Mesendoderm (in vitro differentiated cells): Measurements from ENCODE around the gene POLR2C.

Experiments used
- DNase-seq: peaks from one replicate; pipeline ENCODE4 v3.0.0; 2013
- H2AK5ac ChIP-seq: 2 replicates; pipeline ENCODE4 v1.6.1; 2013; ENCODE audit warnings: low read length, inconsistent platforms
- H2BK120ac ChIP-seq: 2 replicates; pipeline ENCODE4 v1.6.1; 2013; ENCODE audit warnings: low read depth, mild to moderate bottlenecking, low read length, moderate library complexity, mixed read lengths
- H2BK15ac ChIP-seq: replicated peaks from 2 replicates; pipeline ENCODE4 v1.6.1; 2013; ENCODE audit warnings: low read depth, mild to moderate bottlenecking, moderate library complexity
- H2BK5ac ChIP-seq: 2 replicates; pipeline ENCODE4 v1.6.1; 2013; ENCODE audit warnings: low read length, inconsistent platforms
- H3K18ac ChIP-seq: 2 replicates; pipeline ENCODE4 v1.6.1; 2013; ENCODE audit warnings: mild to moderate bottlenecking, low read length, mixed read lengths
- H3K23ac ChIP-seq: one replicate; pipeline ENCODE4 v1.6.1; 2013; ENCODE audit warnings: low read length
- H3K27ac ChIP-seq: 2 replicates; pipeline ENCODE4 v1.5.1; 2013; ENCODE audit warnings: low read depth, mild to moderate bottlenecking, inconsistent platforms, low read length, moderate library complexity
- H3K27me3 ChIP-seq: 2 replicates; pipeline ENCODE4 v1.6.1; 2013; ENCODE audit warnings: low read length, control low read depth, mild to moderate bottlenecking, inconsistent platforms; ENCODE audit not compliant: insufficient read depth, poor library complexity
- H3K36me3 ChIP-seq: 2 replicates; pipeline ENCODE4 v1.6.1; 2013; ENCODE audit warnings: low read length, inconsistent platforms; ENCODE audit not compliant: control insufficient read depth, insufficient read depth
- H3K4ac ChIP-seq: one replicate; pipeline ENCODE4 v1.6.1; 2013; ENCODE audit warnings: low read depth, mild to moderate bottlenecking, low read length, moderate library complexity
- H3K4me1 ChIP-seq: 2 replicates; pipeline ENCODE4 v1.6.1; 2013; ENCODE audit warnings: low read depth, low read length, inconsistent platforms; ENCODE audit not compliant: control insufficient read depth
- H3K4me2 ChIP-seq: 2 replicates; pipeline ENCODE4 v1.6.1; 2013; ENCODE audit warnings: low read length
- H3K4me3 ChIP-seq: 2 replicates; pipeline ENCODE4 v1.5.1; 2013; ENCODE audit warnings: mild to moderate bottlenecking, low read length
- H3K56ac ChIP-seq: one replicate; pipeline ENCODE4 v1.6.1; 2013; ENCODE audit warnings: low read length
- H3K79me1 ChIP-seq: 2 replicates; pipeline ENCODE4 v1.6.1; 2013; ENCODE audit warnings: low read length, inconsistent platforms
- H3K79me2 ChIP-seq: 2 replicates; pipeline ENCODE4 v1.6.1; 2013; ENCODE audit warnings: mild to moderate bottlenecking, low read length; ENCODE audit not compliant: control insufficient read depth, insufficient read depth
- H3K9ac ChIP-seq: 2 replicates; pipeline ENCODE4 v1.6.1; 2013; ENCODE audit warnings: low read length, inconsistent platforms
- H4K5ac ChIP-seq: one replicate; pipeline ENCODE4 v1.6.1; 2013; ENCODE audit warnings: low read length
- H4K8ac ChIP-seq: one replicate; pipeline ENCODE4 v1.6.1; 2013; ENCODE audit warnings: low read depth, mild to moderate bottlenecking, control low read depth, low read length, moderate library complexity
- WGBS: extraction: QIAGEN DNeasy Blood & Tissue Kit; methylation state at CpG from one replicate; pipeline ENCODE4 v1.1.7; 2013; ENCODE audit warnings: low lambda C conversion rate, missing lambda C conversion rate; ENCODE audit not compliant: insufficient coverage; ENCODE audit errors: extremely low coverage; 5-methylcytosine and 5-hydroxymethylcytosine counted together

The POLR2C gene

DNA sequence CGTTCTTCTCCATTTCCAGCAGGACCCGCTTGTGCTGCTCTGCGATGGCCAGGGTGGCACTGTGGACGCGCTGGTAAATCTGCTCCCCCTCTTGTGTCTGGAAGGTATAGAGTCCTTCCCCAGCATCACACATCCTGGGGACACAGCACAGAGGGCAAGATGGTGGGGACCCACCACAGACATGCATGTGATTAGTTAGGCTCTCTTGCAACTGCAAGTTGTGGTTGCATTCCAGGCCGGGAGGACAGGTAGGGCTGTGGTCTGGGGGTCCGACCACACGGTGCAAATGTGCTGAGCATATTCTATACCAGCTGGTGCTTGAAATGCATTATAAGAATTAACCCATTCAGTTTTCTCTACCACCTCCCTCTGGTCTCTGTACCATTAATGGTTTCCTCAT is 11.4 kb downstream of the POLR2C start:
- Histone ChIP-seq H2AK5ac (no peak overlapping the region), H3K27ac (no peak overlapping the region), H3K23ac (no peak overlapping the region), H2BK5ac (no peak overlapping the region), H3K79me2 (no peaks in the 10 kb centered on the region), H2BK120ac (no peak overlapping the region), H3K9ac (no peak overlapping the region), H3K4me3 (no peak overlapping the region), H3K4me1 (peaks cover 11% of the 10 kb centered on the region), H4K5ac (no peak overlapping the region), H3K4me2 (no peak overlapping the region), H3K56ac (no peak overlapping the region), H4K8ac (no peak overlapping the region), H2BK15ac (no peak overlapping the region), H3K18ac (no peak overlapping the region), H3K36me3 (peaks cover 23% of the 10 kb centered on the region), H3K27me3 (no peaks in the 10 kb centered on the region), H3K79me1 (no peaks in the 10 kb centered on the region), H3K4ac (no peak overlapping the region)
- no peak for DNase-seq
- no CpG with 5 or more reads among the region's 8 CpGs for WGBS

DNA sequence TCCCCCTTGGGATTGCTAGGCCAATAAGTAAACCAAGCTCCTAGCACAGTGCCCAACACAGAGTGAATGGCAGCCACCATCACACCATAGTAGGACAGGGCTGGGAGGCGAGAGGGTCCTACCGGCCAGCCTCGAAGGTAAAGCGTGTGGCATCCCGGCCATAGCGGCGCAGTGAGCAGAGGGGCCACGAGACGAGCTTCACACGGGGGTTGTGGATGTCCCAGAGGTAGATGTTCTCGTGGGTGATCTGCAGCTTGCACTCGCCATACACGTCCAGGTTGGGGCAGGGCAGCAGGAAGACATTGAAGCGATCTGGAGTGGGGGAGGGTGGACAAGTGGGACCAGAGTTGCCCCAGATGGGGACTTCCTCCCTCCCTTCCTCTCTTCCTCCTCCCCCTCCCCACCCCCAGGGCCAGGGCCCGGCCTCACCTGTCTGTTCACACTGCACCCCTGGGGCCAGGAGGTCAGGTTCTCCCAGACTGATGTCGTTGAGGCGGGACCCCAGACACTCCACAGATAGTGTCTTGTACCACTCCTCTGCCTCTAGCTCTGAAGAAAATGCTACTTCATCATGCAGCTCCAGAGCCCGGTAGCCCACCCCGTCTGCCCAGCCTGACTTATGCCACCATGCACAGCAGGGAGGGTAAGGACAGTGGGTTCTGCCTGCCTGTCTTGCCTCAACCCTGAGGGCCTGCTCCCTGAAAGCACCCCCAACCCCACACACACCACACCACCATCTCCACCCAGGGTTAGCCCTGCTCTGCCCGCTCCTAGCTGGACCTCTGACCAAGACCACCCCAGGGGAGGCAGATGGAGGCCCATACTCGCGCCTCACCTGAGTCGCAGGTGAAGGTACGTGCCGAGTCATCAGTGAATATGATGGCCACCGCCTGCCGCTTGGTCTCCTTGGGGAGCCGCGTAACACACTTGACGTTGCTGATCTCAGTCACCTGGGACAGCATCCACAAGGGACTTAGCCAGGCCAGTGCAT is 12.5 kb downstream of the POLR2C start:
- Histone ChIP-seq H3K79me1 (no peaks in the 10 kb centered on the region), H3K9ac (no peak overlapping the region), H3K4me2 (no peak overlapping the region), H2BK5ac (no peak overlapping the region), H2BK120ac (no peak overlapping the region), H3K36me3 (peaks cover 12% of the 10 kb centered on the region), H4K5ac (no peak overlapping the region), H3K18ac (no peak overlapping the region), H4K8ac (no peak overlapping the region), H3K23ac (no peak overlapping the region), H3K27me3 (no peaks in the 10 kb centered on the region), H3K79me2 (no peaks in the 10 kb centered on the region), H3K27ac (no peak overlapping the region), H2AK5ac (peak overlapping the region; percentile 27), H3K56ac (peak overlapping the region; percentile 75), H3K4ac (no peak overlapping the region), H2BK15ac (no peak overlapping the region), H3K4me3 (no peak overlapping the region), H3K4me1 (peaks cover 11% of the 10 kb centered on the region)
- no CpG with 5 or more reads among the region's 30 CpGs for WGBS
- no peak for DNase-seq

DNA sequence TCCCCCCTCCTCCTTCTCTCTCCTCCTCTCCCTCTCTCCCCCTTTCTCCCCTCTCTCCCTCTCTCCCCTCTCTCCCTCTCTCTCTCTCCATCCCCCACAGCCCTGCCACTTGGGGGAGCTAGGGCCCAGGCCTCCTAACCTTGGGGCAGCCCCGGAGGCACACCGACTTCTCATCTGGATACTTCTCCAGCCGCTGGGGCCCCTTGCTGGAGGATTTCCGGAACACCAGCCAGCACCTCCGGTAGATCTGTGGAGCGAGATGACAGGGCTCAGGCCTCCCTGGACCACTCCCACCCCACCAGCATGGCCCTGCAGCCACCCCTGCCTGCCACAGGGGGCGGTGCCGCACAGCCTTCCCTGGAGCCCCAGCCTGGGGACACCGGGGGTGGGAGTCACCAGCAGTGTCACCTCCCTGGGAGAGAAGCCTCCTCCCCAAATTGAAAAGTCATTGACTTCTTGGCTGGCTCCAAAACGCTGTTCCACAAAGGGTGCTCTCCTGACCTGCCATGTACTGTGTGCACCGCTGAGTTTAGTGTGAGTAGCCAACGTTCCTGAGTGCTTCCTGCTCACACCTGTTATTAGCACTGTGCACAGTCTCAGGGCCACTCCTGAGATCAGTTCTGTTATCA is 13.3 kb downstream of the POLR2C start:
- WGBS, result no CpG with 5 or more reads among the region's 12 CpGs
- Histone ChIP-seq H3K56ac (peak overlapping the region; percentile 36), H3K23ac (no peak overlapping the region), H3K36me3 (peaks cover 4% of the 10 kb centered on the region), H2AK5ac (peak overlapping the region; percentile 8), H2BK15ac (no peak overlapping the region), H3K4me1 (peaks cover 15% of the 10 kb centered on the region), H3K4me3 (no peak overlapping the region), H3K4me2 (no peak overlapping the region), H4K5ac (no peak overlapping the region), H3K27me3 (no peaks in the 10 kb centered on the region), H3K79me1 (no peaks in the 10 kb centered on the region), H3K4ac (no peak overlapping the region), H3K9ac (no peak overlapping the region), H3K79me2 (no peaks in the 10 kb centered on the region), H4K8ac (no peak overlapping the region), H3K27ac (no peak overlapping the region), H3K18ac (no peak overlapping the region), H2BK120ac (no peak overlapping the region), H2BK5ac (no peak overlapping the region)
- DNase-seq, result peak; percentile 98

DNA sequence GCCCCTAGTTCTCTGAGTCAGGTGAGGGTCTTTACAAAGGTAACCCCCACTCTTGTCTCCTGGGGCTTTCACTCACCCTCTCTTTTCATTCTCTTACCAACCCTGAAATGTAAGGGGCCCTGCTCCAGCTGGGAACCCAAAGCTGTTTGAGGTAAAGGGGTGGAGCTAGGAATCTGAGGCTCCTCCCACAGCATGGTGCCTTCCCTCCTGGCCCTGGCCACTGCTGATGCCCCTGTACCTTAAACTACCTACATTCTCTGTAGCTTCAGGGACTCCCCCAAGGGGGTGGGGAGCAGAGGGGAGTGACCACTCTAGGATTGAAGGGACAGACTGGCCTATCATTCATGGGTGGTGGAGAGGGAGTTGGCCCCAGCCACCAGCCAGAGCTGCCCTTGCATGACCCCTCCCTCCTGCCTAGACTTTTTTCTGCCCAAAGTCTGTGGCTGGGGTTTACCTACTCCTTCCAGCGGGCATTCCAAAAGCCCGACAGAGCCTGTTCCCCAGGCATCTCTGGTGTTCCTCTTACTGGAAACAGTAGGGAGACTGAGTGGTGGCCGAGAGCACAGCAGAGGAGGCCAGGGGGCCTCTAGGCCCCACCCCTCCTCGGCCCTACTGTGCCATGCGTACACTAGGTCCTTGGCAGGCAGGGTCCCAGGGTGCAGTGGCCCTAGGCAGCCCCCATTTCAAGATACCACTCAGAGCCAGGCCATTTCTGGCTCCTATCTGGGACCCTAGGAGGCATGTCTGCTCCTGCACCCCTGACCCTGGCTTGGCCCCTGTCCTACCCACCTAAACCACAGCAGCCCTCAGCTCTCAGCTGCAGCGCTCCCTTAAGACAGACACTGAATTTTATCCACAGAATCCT is 14.3 kb downstream of the POLR2C start:
- no peaks in the 10 kb centered on the region for H3K79me1 ChIP-seq
- no peak overlapping the region for H3K4ac ChIP-seq
- H3K4me3 ChIP-seq, result no peak overlapping the region
- no peak overlapping the region for H3K27ac ChIP-seq
- H2BK120ac ChIP-seq, result no peak overlapping the region
- H4K5ac ChIP-seq, result no peak overlapping the region
- no peak overlapping the region for H3K9ac ChIP-seq
- H3K4me1 ChIP-seq, result peaks cover 15% of the 10 kb centered on the region
- peaks cover 4% of the 10 kb centered on the region for H3K36me3 ChIP-seq
- no peak overlapping the region for H3K23ac ChIP-seq
- H3K27me3 ChIP-seq, result no peaks in the 10 kb centered on the region
- no peak overlapping the region for H3K18ac ChIP-seq
- no peak overlapping the region for H2AK5ac ChIP-seq
- H4K8ac ChIP-seq, result no peak overlapping the region
- no CpG with 5 or more reads among the region's 6 CpGs for WGBS
- no peaks in the 10 kb centered on the region for H3K79me2 ChIP-seq
- no peak for DNase-seq
- no peak overlapping the region for H2BK15ac ChIP-seq
- no peak overlapping the region for H3K4me2 ChIP-seq
- H2BK5ac ChIP-seq, result no peak overlapping the region
- no peak overlapping the region for H3K56ac ChIP-seq

GRCh38 chr16:57477531-57478202 is 15.2 kb downstream of the POLR2C start:
- WGBS, result no CpG with 5 or more reads among the region's 9 CpGs
- H3K79me1 ChIP-seq, result no peaks in the 10 kb centered on the region
- H3K56ac ChIP-seq, result no peak overlapping the region
- no peak overlapping the region for H3K4me2 ChIP-seq
- peaks cover 8% of the 10 kb centered on the region for H3K4me1 ChIP-seq
- H3K27me3 ChIP-seq, result no peaks in the 10 kb centered on the region
- H2BK5ac ChIP-seq, result no peak overlapping the region
- H3K79me2 ChIP-seq, result no peaks in the 10 kb centered on the region
- no peak overlapping the region for H2AK5ac ChIP-seq
- no peak overlapping the region for H3K23ac ChIP-seq
- H3K27ac ChIP-seq, result no peak overlapping the region
- peak; percentile 64 for DNase-seq
- H2BK15ac ChIP-seq, result no peak overlapping the region
- no peak overlapping the region for H3K4me3 ChIP-seq
- H4K8ac ChIP-seq, result no peak overlapping the region
- H4K5ac ChIP-seq, result no peak overlapping the region
- H3K4ac ChIP-seq, result no peak overlapping the region
- H3K36me3 ChIP-seq, result peaks cover 2% of the 10 kb centered on the region
- H2BK120ac ChIP-seq, result no peak overlapping the region
- no peak overlapping the region for H3K18ac ChIP-seq
- no peak overlapping the region for H3K9ac ChIP-seq
